HepG2 (cell line): ENCODE data around the gene DNPH1. TPM values are rescaled to one million over a fixed set of nuclear protein-coding genes. Genes with fewer than 3 reads are reported as not detected.

ENCODE experiments used
- FOXM1 ChIP-seq: sonication (generic); formaldehyde crosslinking; IDR thresholded peaks from 2 replicates; pipeline ENCODE4 v1.5.0; 2020; ENCODE audit warnings: missing genetic modification reagents
- FOXP1 ChIP-seq, 2 experiments: fragments of 450-650 bp in 1 of 2; IDR thresholded peaks; 2 replicates each; pipeline ENCODE4 v1.6.1; 2017 to 2018; ENCODE audit warnings: antibody characterized with exemption in 1 of 2
- HMG20A ChIP-seq: IDR thresholded peaks from 2 replicates; pipeline ENCODE4 v1.6.1; 2016; ENCODE audit warnings: borderline replicate concordance
- HNRNPLL ChIP-seq: fragments of 200-400 bp; formaldehyde crosslinking; IDR thresholded peaks from 2 replicates; pipeline ENCODE4 v1.6.1; 2017; ENCODE audit warnings: mild to moderate bottlenecking, low read depth, low read length; ENCODE audit not compliant: poor library complexity, severe bottlenecking
- NFE2 ChIP-seq: sonication (generic); formaldehyde crosslinking; IDR thresholded peaks from 2 replicates; pipeline ENCODE4 v1.4.0; 2020; ENCODE audit warnings: missing genetic modification reagents
- NR2F1 ChIP-seq, 2 experiments: fragments of 450-650 bp in 1 of 2; formaldehyde crosslinking in 1 of 2; IDR thresholded peaks; 2 replicates each; pipeline versions ENCODE4 v1.5.0 to v1.6.1; 2016 to 2020; ENCODE audit warnings: mild to moderate bottlenecking in 1 of 2, missing compliant biosample characterization in 1 of 2, missing genetic modification reagents in 1 of 2, moderate library complexity in 1 of 2
- PHF21A ChIP-seq: sonication (generic); formaldehyde crosslinking; IDR thresholded peaks from 2 replicates; pipeline ENCODE4 v1.5.0; 2020; ENCODE audit warnings: mild to moderate bottlenecking, missing genetic modification reagents
- PRPF4 ChIP-seq: fragments of 200-400 bp; formaldehyde crosslinking; IDR thresholded peaks from 2 replicates; pipeline ENCODE4 v1.6.1; 2016; ENCODE audit warnings: low read length, low read depth; ENCODE audit not compliant: poor library complexity, severe bottlenecking
- SALL2 ChIP-seq: sonication (generic); formaldehyde crosslinking; IDR thresholded peaks from 2 replicates; pipeline ENCODE4 v1.8.1; 2023; ENCODE audit warnings: mild to moderate bottlenecking, missing genetic modification reagents, inconsistent platforms
- SP2 ChIP-seq: sonication (generic); formaldehyde crosslinking; IDR thresholded peaks from 2 replicates; pipeline ENCODE4 v1.5.1; 2020; ENCODE audit warnings: mild to moderate bottlenecking, missing genetic modification reagents
- SRSF1 ChIP-seq: fragments of 200-400 bp; formaldehyde crosslinking; optimal IDR thresholded peaks from 2 replicates; pipeline ENCODE3; 2017; ENCODE audit warnings: mild to moderate bottlenecking, low read depth, low read length, moderate library complexity
- XBP1 ChIP-seq: sonication (generic); formaldehyde crosslinking; IDR thresholded peaks from 2 replicates; pipeline ENCODE4 v1.5.0; 2020; ENCODE audit warnings: missing genetic modification reagents
- ZFP36L1 ChIP-seq: sonication (generic); formaldehyde crosslinking; IDR thresholded peaks from 2 replicates; pipeline ENCODE4 v1.8.0; 2022; ENCODE audit warnings: mild to moderate bottlenecking, missing genetic modification reagents, moderate library complexity
- ZNF20 ChIP-seq: sonication (generic); formaldehyde crosslinking; IDR thresholded peaks from 2 replicates; pipeline ENCODE4 v1.4.0; 2020; ENCODE audit warnings: mild to moderate bottlenecking, moderate library complexity, missing genetic modification reagents
- ZNF431 ChIP-seq: sonication (generic); formaldehyde crosslinking; IDR thresholded peaks from 2 replicates; pipeline ENCODE4 v1.9.0; 2022; ENCODE audit warnings: missing genetic modification reagents, low read depth, mild to moderate bottlenecking, borderline replicate concordance
- ZNF7 ChIP-seq: IDR thresholded peaks from 2 replicates; pipeline ENCODE4 v1.6.1; 2016; ENCODE audit warnings: missing biosample characterization, missing genetic modification reagents
- ZSCAN9 ChIP-seq: IDR thresholded peaks from 2 replicates; pipeline ENCODE4 v1.6.1; 2016; ENCODE audit warnings: borderline replicate concordance
- polyA plus RNA-seq, 8 experiments: library from polyadenylated mRNA; depleted of rRNA in 3 of 8; stranded (reverse) in 7 of 8; unstranded in 1 of 8; fragments of >200 nt; fragmentation: Illumina TruSeq in 4 of 8; extraction: Trizol in 4 of 8; gene quantifications; 2 replicates each; pipeline versions ENCODE4 v1.2.1 to v1.2.3, GENCODE V29; 2011 to 2016; ENCODE audit warnings: low read depth in 4 of 8, missing spikeins in 1 of 8, mixed read lengths in 1 of 8; ENCODE audit not compliant: insufficient read depth in 1 of 8
- total RNA-seq, 5 experiments: library from RNA; depleted of rRNA; stranded (reverse); fragments of >200 nt; fragmentation: Illumina TruSeq; extraction: Trizol; gene quantifications; 2 replicates each; pipeline ENCODE4 v1.2.3, GENCODE V29; 2016; ENCODE audit warnings: low read depth in 1 of 5
- TF ChIP-seq, protein P1 (sequence below): IDR thresholded peaks from 2 replicates; pipeline ENCODE4 v1.6.1; 2016; ENCODE audit warnings: low read depth
- TF ChIP-seq, protein P2 (sequence below): IDR thresholded peaks from 2 replicates; pipeline ENCODE4 v1.6.1; 2016; ENCODE audit warnings: missing genetic modification reagents, missing compliant biosample characterization
- TF ChIP-seq, protein P3 (sequence below): sonication (generic); formaldehyde crosslinking; IDR thresholded peaks from 2 replicates; pipeline ENCODE4 v1.5.0; 2020; ENCODE audit warnings: missing genetic modification reagents, mild to moderate bottlenecking, borderline replicate concordance
- TF ChIP-seq, protein P4 (sequence below): sonication (generic); formaldehyde crosslinking; IDR thresholded peaks from 2 replicates; pipeline ENCODE4 v1.5.1; 2020; ENCODE audit warnings: missing genetic modification reagents, mild to moderate bottlenecking, borderline replicate concordance
- TF ChIP-seq, protein P5 (sequence below), 2 experiments: fragments of 450-650 bp in 1 of 2; sonication (generic) in 1 of 2; formaldehyde crosslinking; IDR thresholded peaks; 2 replicates each; pipeline versions ENCODE4 v1.5.0 to v1.8.0; 2020 to 2022; ENCODE audit warnings: mild to moderate bottlenecking in 1 of 2, missing genetic modification reagents in 1 of 2
- TF ChIP-seq, protein P6 (sequence below): sonication (generic); formaldehyde crosslinking; IDR thresholded peaks from 2 replicates; pipeline ENCODE4 v1.8.0; 2022; ENCODE audit warnings: low read depth, missing genetic modification reagents

The DNPH1 gene
- total and polyA plus RNA-seq, 2 of the 13 experiments (the other 11 are each of a cell fraction or from before 2014, with no cell fraction given) = 56.5 to 75.1 TPM

DNA sequence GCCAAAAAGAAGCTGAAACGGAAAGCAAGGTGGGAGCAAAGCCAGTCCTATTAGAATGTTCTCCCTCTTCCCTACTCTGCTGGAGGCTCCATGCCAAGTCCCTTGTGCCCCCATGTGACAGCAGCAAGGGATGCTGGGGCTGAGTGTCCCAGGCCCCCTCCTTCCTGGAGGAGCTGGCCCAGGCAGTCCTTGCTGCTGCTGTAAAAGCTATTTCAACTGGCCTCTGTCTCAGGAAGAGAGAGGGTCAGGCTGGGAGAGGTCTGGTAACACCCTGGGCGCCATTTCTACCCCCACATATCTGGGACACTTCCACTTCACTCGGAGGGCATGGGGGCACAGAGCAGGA, 39.0 kb upstream of the DNPH1 start (continued):
- TF ChIP-seq PRPF4 (no peak), SP2 (no peak), ZSCAN9 (CRISPR knock-in tag) (no peak), ZFP36L1 (CRISPR knock-in tag) (no peak), HNRNPLL (no peak), HMG20A (CRISPR knock-in tag) (no peak), FOXM1 (CRISPR knock-in tag) (peak; percentile 1; the same call in 1 of the 2 replicates), XBP1 (CRISPR knock-in tag) (peak; percentile 37; the same call in 1 of the 2 replicates), ZNF431 (no peak), ZNF20 (CRISPR knock-in tag) (0 out of 2 replicates have a peak, but pooled peaks have one; percentile 14), PHF21A (CRISPR knock-in tag) (no peak), SALL2 (no peak), NFE2 (no peak), NR2F1 (CRISPR knock-in tag; IDR thresholded peaks at IDR 0.05) (no peak), FOXP1 (IDR thresholded peaks at IDR 0.05) (no peak), FOXP1 (CRISPR knock-in tag; IDR thresholded peaks at IDR 0.05) (no peak), ZNF7 (no peak), SRSF1 (no peak)
- TF ChIP-seq, protein P1, sequence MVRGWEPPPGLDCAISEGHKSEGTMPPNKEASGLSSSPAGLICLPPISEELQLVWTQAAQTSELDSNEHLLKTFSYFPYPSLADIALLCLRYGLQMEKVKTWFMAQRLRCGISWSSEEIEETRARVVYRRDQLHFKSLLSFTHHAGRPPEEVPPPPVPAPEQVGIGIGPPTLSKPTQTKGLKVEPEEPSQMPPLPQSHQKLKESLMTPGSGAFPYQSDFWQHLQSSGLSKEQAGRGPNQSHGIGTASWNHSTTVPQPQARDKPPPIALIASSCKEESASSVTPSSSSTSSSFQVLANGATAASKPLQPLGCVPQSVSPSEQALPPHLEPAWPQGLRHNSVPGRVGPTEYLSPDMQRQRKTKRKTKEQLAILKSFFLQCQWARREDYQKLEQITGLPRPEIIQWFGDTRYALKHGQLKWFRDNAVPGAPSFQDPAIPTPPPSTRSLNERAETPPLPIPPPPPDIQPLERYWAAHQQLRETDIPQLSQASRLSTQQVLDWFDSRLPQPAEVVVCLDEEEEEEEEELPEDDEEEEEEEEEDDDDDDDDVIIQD (CRISPR knock-in tag) = no peak
- TF ChIP-seq, protein P2, sequence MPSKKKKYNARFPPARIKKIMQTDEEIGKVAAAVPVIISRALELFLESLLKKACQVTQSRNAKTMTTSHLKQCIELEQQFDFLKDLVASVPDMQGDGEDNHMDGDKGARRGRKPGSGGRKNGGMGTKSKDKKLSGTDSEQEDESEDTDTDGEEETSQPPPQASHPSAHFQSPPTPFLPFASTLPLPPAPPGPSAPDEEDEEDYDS (CRISPR knock-in tag) = no peak
- TF ChIP-seq, protein P3, sequence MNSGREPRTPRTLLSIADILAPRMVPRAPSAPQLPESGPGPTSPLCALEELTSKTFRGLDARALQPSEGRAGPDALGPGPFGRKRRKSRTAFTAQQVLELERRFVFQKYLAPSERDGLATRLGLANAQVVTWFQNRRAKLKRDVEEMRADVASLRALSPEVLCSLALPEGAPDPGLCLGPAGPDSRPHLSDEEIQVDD = no peak
- TF ChIP-seq, protein P4, sequence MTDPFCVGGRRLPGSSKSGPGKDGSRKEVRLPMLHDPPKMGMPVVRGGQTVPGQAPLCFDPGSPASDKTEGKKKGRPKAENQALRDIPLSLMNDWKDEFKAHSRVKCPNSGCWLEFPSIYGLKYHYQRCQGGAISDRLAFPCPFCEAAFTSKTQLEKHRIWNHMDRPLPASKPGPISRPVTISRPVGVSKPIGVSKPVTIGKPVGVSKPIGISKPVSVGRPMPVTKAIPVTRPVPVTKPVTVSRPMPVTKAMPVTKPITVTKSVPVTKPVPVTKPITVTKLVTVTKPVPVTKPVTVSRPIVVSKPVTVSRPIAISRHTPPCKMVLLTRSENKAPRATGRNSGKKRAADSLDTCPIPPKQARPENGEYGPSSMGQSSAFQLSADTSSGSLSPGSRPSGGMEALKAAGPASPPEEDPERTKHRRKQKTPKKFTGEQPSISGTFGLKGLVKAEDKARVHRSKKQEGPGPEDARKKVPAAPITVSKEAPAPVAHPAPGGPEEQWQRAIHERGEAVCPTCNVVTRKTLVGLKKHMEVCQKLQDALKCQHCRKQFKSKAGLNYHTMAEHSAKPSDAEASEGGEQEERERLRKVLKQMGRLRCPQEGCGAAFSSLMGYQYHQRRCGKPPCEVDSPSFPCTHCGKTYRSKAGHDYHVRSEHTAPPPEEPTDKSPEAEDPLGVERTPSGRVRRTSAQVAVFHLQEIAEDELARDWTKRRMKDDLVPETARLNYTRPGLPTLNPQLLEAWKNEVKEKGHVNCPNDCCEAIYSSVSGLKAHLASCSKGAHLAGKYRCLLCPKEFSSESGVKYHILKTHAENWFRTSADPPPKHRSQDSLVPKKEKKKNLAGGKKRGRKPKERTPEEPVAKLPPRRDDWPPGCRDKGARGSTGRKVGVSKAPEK (CRISPR knock-in tag) = no peak
- TF ChIP-seq, protein P5, sequence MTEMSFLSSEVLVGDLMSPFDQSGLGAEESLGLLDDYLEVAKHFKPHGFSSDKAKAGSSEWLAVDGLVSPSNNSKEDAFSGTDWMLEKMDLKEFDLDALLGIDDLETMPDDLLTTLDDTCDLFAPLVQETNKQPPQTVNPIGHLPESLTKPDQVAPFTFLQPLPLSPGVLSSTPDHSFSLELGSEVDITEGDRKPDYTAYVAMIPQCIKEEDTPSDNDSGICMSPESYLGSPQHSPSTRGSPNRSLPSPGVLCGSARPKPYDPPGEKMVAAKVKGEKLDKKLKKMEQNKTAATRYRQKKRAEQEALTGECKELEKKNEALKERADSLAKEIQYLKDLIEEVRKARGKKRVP (CRISPR knock-in tag; IDR thresholded peaks at IDR 0.05) = no peak
- TF ChIP-seq, protein P6, sequence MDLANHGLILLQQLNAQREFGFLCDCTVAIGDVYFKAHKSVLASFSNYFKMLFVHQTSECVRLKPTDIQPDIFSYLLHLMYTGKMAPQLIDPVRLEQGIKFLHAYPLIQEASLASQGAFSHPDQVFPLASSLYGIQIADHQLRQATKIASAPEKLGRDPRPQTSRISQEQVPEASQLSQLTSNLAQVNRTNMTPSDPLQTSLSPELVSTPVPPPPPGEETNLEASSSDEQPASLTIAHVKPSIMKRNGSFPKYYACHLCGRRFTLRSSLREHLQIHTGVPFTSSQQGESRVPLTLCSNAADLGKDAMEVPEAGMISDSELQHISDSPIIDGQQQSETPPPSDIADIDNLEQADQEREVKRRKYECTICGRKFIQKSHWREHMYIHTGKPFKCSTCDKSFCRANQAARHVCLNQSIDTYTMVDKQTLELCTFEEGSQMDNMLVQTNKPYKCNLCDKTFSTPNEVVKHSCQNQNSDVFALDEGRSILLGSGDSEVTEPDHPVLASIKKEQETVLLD (CRISPR knock-in tag) = no peak
